Keratinocyte (primary cell): ENCODE measurements around the gene KLF3. TPM values are rescaled to one million over a fixed set of nuclear protein-coding genes. Genes with fewer than 3 reads are reported as not detected.

Experiments used
- DNase-seq: peaks from one replicate; pipeline ENCODE4 v3.0.0-alpha.2; 2011; ENCODE audit warnings: low read depth, missing footprints, low spot score
- FAIRE-seq: peaks from 2 replicates; lab custom pipeline; 2011; peaks lifted over from hg19 to GRCh38; lab: Jason Lieb, UNC
- H2AFZ ChIP-seq: 2 replicates; pipeline ENCODE4 v1.6.0; 2012; ENCODE audit warnings: low read length, control low read depth, inconsistent platforms; ENCODE audit not compliant: control insufficient read depth
- H3K27ac ChIP-seq: 2 replicates; pipeline ENCODE4 v1.5.1; 2011; ENCODE audit warnings: low read length; ENCODE audit not compliant: control insufficient read depth, insufficient read depth
- H3K27me3 ChIP-seq: 3 replicates; pipeline ENCODE4 v1.6.0; 2011; ENCODE audit warnings: low read length; ENCODE audit not compliant: control insufficient read depth, insufficient read depth; ENCODE audit errors: extremely low read depth
- H3K36me3 ChIP-seq, 2 experiments: 2 replicates in 1 of 2; 3 replicates in 1 of 2; pipeline ENCODE4 v1.5.1; 2011; ENCODE audit warnings: low read length in 2 of 2, mild to moderate bottlenecking in 1 of 2; ENCODE audit not compliant: control insufficient read depth in 2 of 2, insufficient read depth in 2 of 2; ENCODE audit errors: extremely low read depth in 1 of 2
- H3K4me1 ChIP-seq: 3 replicates; pipeline ENCODE4 v1.5.1; 2011; ENCODE audit warnings: low read length; ENCODE audit not compliant: control insufficient read depth, insufficient read depth; ENCODE audit errors: extremely low read depth
- H3K4me2 ChIP-seq: 3 replicates; pipeline ENCODE4 v1.6.0; 2011; ENCODE audit warnings: low read depth, low read length; ENCODE audit not compliant: control insufficient read depth, insufficient read depth; ENCODE audit errors: extremely low read depth
- H3K4me3 ChIP-seq, 3 experiments: fragments of 200-600 bp in 1 of 3; sonication (generic) in 1 of 3; 2 replicates in 2 of 3; 3 replicates in 1 of 3; pipeline ENCODE4 v1.5.1; 2011 to 2016; ENCODE audit warnings: low read length in 3 of 3, mild to moderate bottlenecking in 3 of 3, control low read depth in 2 of 3, inconsistent platforms in 1 of 3, low read depth in 1 of 3, mixed read lengths in 1 of 3, mixed run types in 1 of 3, moderate library complexity in 1 of 3; ENCODE audit not compliant: control insufficient read depth in 2 of 3, insufficient read depth in 2 of 3; ENCODE audit errors: extremely low read depth in 1 of 3
- H3K79me2 ChIP-seq: 2 replicates; pipeline ENCODE4 v1.6.0; 2012; ENCODE audit warnings: low read length; ENCODE audit not compliant: control insufficient read depth, insufficient read depth
- H3K9ac ChIP-seq: 3 replicates; pipeline ENCODE4 v1.6.0; 2011; ENCODE audit warnings: low read length; ENCODE audit not compliant: control insufficient read depth, insufficient read depth; ENCODE audit errors: extremely low read depth
- H3K9me1 ChIP-seq: 3 replicates; pipeline ENCODE4 v1.6.0; 2011; ENCODE audit warnings: low read length; ENCODE audit not compliant: control insufficient read depth, insufficient read depth; ENCODE audit errors: extremely low read depth
- H3K9me3 ChIP-seq: 2 replicates; pipeline ENCODE4 v1.5.1; 2012; ENCODE audit warnings: low read depth, low read length; ENCODE audit not compliant: control insufficient read depth
- H4K20me1 ChIP-seq: 3 replicates; pipeline ENCODE4 v1.6.0; 2011; ENCODE audit warnings: low read length; ENCODE audit not compliant: control insufficient read depth, insufficient read depth; ENCODE audit errors: extremely low read depth
- EZH2 ChIP-seq: IDR thresholded peaks from one replicate; pipeline ENCODE4 v1.6.1; 2012; ENCODE audit warnings: inconsistent platforms, mild to moderate bottlenecking, low read length, moderate library complexity
- dilution Hi-C: fragments of 300-500 bp; cut with MboI; formaldehyde crosslinking; loops from one replicate; pipeline ENCODE4 v1.7.0; 2020; ENCODE audit warnings: low sequenced_read_pairs; ENCODE audit not compliant: extremely low pct_ligation_motif_present
- polyA plus RNA-seq, 5 experiments: library from polyadenylated mRNA; depleted of rRNA in 3 of 5; stranded (reverse) in 3 of 5; stranded (forward) in 1 of 5; unstranded in 1 of 5; fragments of >200 nt; gene quantifications; 1 replicate in 1 of 5; 2 replicates in 3 of 5; 3 replicates in 1 of 5; pipeline versions ENCODE4 v1.2.1 to v1.2.3, GENCODE V29; 2011 to 2012; ENCODE audit warnings: missing spikeins in 2 of 5, low read depth in 1 of 5, low replicate concordance in 1 of 5
- TF ChIP-seq, protein P1 (sequence below), 3 experiments: IDR thresholded peaks in 1 of 3; conservative IDR thresholded peaks in 1 of 3; optimal IDR thresholded peaks in 1 of 3; 2 replicates in 2 of 3; 3 replicates in 1 of 3; pipeline versions ENCODE3 to v1.5.1; 2011; ENCODE audit warnings: low read length in 3 of 3, mild to moderate bottlenecking in 3 of 3, moderate library complexity in 2 of 3, control low read depth in 1 of 3, inconsistent platforms in 1 of 3; ENCODE audit not compliant: insufficient read depth in 2 of 3; ENCODE audit errors: extremely low read depth in 1 of 3

KLF3 gene
- polyA plus RNA-seq, 1 donor (not counting 4 experiments of a cell fraction or from before 2014, with no cell fraction given) = 39.9 TPM

- H2AFZ ChIP-seq = no peak overlapping the region
- peaks cover 3% of the 10 kb centered on the region for H3K4me1 ChIP-seq
- H4K20me1 ChIP-seq = no peaks in the 10 kb centered on the region
- no peak overlapping the region for H3K27ac ChIP-seq
- H3K4me2 ChIP-seq = no peak overlapping the region
- no peak overlapping the region for H3K9ac ChIP-seq
- TF ChIP-seq, protein P1, sequence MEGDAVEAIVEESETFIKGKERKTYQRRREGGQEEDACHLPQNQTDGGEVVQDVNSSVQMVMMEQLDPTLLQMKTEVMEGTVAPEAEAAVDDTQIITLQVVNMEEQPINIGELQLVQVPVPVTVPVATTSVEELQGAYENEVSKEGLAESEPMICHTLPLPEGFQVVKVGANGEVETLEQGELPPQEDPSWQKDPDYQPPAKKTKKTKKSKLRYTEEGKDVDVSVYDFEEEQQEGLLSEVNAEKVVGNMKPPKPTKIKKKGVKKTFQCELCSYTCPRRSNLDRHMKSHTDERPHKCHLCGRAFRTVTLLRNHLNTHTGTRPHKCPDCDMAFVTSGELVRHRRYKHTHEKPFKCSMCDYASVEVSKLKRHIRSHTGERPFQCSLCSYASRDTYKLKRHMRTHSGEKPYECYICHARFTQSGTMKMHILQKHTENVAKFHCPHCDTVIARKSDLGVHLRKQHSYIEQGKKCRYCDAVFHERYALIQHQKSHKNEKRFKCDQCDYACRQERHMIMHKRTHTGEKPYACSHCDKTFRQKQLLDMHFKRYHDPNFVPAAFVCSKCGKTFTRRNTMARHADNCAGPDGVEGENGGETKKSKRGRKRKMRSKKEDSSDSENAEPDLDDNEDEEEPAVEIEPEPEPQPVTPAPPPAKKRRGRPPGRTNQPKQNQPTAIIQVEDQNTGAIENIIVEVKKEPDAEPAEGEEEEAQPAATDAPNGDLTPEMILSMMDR (optimal IDR thresholded peaks at IDR 0.05 in 1 of 3, IDR thresholded peaks at IDR 0.05 in 1 of 3, conservative IDR thresholded peaks at IDR 0.05 in 1 of 3; ENCODE audit: extremely low read depth in 1 of 3, insufficient read depth in 2 of 3, low read length in 3 of 3) = no peak
- TF ChIP-seq EZH2 = no peak
- no peaks in the 10 kb centered on the region for H3K36me3 ChIP-seq
- H3K9me1 ChIP-seq = no peaks in the 10 kb centered on the region
- FAIRE-seq (no peak), DNase-seq (no peak)
- no peak overlapping the region for H3K4me3 ChIP-seq
- no peaks in the 10 kb centered on the region for H3K27me3 ChIP-seq
- dilution Hi-C loops = no loop called here
- H3K79me2 ChIP-seq = no peaks in the 10 kb centered on the region
- H3K9me3 ChIP-seq = no peaks in the 10 kb centered on the region
Measured at GRCh38 chr4:38650133-38650532, 13.9 kb upstream of the KLF3 start.

GRCh38 chr4:38654273-38654672 lies 9.7 kb upstream of the KLF3 start:
- no peaks in the 10 kb centered on the region for H3K36me3 ChIP-seq
- H3K79me2 ChIP-seq = no peaks in the 10 kb centered on the region
- FAIRE-seq (no peak), DNase-seq (no peak)
- no peak overlapping the region for H2AFZ ChIP-seq
- no peaks in the 10 kb centered on the region for H3K9me1 ChIP-seq
- no peak overlapping the region for H3K4me3 ChIP-seq
- no peaks in the 10 kb centered on the region for H4K20me1 ChIP-seq
- H3K9me3 ChIP-seq = no peaks in the 10 kb centered on the region
- no peak overlapping the region for H3K9ac ChIP-seq
- peaks cover 3% of the 10 kb centered on the region for H3K4me1 ChIP-seq
- no peak overlapping the region for H3K4me2 ChIP-seq
- no peaks in the 10 kb centered on the region for H3K27me3 ChIP-seq
- dilution Hi-C loops = no loop called here
- H3K27ac ChIP-seq = no peak overlapping the region
- TF ChIP-seq, protein P1 (optimal IDR thresholded peaks at IDR 0.05 in 1 of 3, IDR thresholded peaks at IDR 0.05 in 1 of 3, conservative IDR thresholded peaks at IDR 0.05 in 1 of 3; ENCODE audit: extremely low read depth in 1 of 3, insufficient read depth in 2 of 3, low read length in 3 of 3) = no peak
- TF ChIP-seq EZH2 = no peak
